HepG2 (cell line): ENCODE results near the gene TDP2. TPM values are rescaled to one million over a fixed set of nuclear protein-coding genes. Genes with fewer than 3 reads are reported as not detected.
A peak's percentile ranks its signal among the peaks of the same experiment; 100 is the strongest.

Experiments
- ATAC-seq: fragments of 200-7000 bp; cut with Tn5 transposase; 3 replicates; pipeline ENCODE4 v1.9.1; 2020; ENCODE audit warnings: mild to moderate bottlenecking, moderate library complexity
- BruUV-seq: library from RNA; stranded (reverse); fragments of 400-500 nt; replicated peaks from 2 replicates; lab custom pipeline; 2021; lab: Mats Ljungman, UMichigan
- CTCF ChIA-PET: fragments of 300-600 bp; formaldehyde crosslinking; extraction: SDS; loops from one replicate; lab custom pipeline; 2021; ENCODE audit warnings: low total read pairs, inconsistent platforms, low intra/inter-chr PET ratio; lab: Yijun Ruan, JAX
- POLR2A ChIA-PET: fragments of 350-600 bp; sonication (Branson Sonifier 250); formaldehyde crosslinking; loops from one replicate; lab custom pipeline; 2020; ENCODE audit warnings: antibody characterized with exemption, inconsistent platforms; lab: Yijun Ruan, JAX
- DNase-seq: peaks from one replicate; pipeline ENCODE4 v3.0.0-alpha.2; 2015; ENCODE audit warnings: low spot score
- FAIRE-seq: peaks from 3 replicates; lab custom pipeline; 2011; peaks lifted over from hg19 to GRCh38; lab: Jason Lieb, UNC
- H2AFZ ChIP-seq: one replicate; pipeline ENCODE4 v1.6.1; 2011; ENCODE audit warnings: low read length, inconsistent platforms
- H3K27ac ChIP-seq: fragments of 300-600 bp; 3 replicates; pipeline ENCODE4 v1.8.0; 2011; ENCODE audit warnings: mixed run types, mild to moderate bottlenecking, mixed read lengths, low read length, inconsistent platforms; ENCODE audit not compliant: insufficient read depth; ENCODE audit errors: extremely low read length
- H3K27me3 ChIP-seq, 2 experiments: fragments of 200-600 bp in 1 of 2; 2 replicates in 1 of 2; 3 replicates in 1 of 2; pipeline versions ENCODE4 v1.6.0 to v1.8.0; 2011; ENCODE audit warnings: low read length in 2 of 2, mild to moderate bottlenecking in 2 of 2, moderate library complexity in 2 of 2, inconsistent platforms in 1 of 2; ENCODE audit not compliant: insufficient read depth in 2 of 2, control insufficient read depth in 1 of 2
- H3K36me3 ChIP-seq, 2 experiments: fragments of 200-600 bp in 1 of 2; replicated peaks in 1 of 2; 2 replicates in 1 of 2; 3 replicates in 1 of 2; pipeline versions ENCODE4 v1.5.1 to v1.8.0; 2011; ENCODE audit warnings: low read length in 2 of 2, inconsistent platforms in 1 of 2; ENCODE audit not compliant: insufficient read depth in 2 of 2, control insufficient read depth in 1 of 2
- H3K4me1 ChIP-seq: 2 replicates; pipeline ENCODE4 v1.5.1; 2012; ENCODE audit warnings: low read length, inconsistent platforms; ENCODE audit not compliant: insufficient read depth
- H3K4me2 ChIP-seq: 2 replicates; pipeline ENCODE4 v1.6.0; 2011; ENCODE audit warnings: low read depth, low read length, inconsistent platforms
- H3K4me3 ChIP-seq, 3 experiments: fragments of 200-600 bp in 1 of 3; sonication (generic), shearing (Covaris generic) in 1 of 3; replicated peaks in 1 of 3; 2 replicates each; pipeline ENCODE4 v1.5.1; 2011 to 2016; ENCODE audit warnings: low read length in 3 of 3, inconsistent platforms in 2 of 3, low read depth in 2 of 3, mild to moderate bottlenecking in 2 of 3, control low read depth in 1 of 3, mixed read lengths in 1 of 3; ENCODE audit not compliant: insufficient read depth in 1 of 3
- H3K79me2 ChIP-seq: one replicate; pipeline ENCODE4 v1.6.1; 2011; ENCODE audit warnings: low read length, inconsistent platforms; ENCODE audit not compliant: insufficient read depth
- H3K9ac ChIP-seq: 2 replicates; pipeline ENCODE4 v1.6.0; 2011; ENCODE audit warnings: mild to moderate bottlenecking, low read depth, low read length, inconsistent platforms; ENCODE audit not compliant: insufficient read depth
- H3K9me3 ChIP-seq: 2 replicates; pipeline ENCODE4 v1.5.1; 2012; ENCODE audit warnings: mild to moderate bottlenecking, low read length
- H4K20me1 ChIP-seq: 2 replicates; pipeline ENCODE4 v1.6.0; 2011; ENCODE audit warnings: inconsistent platforms, mild to moderate bottlenecking, low read length, moderate library complexity; ENCODE audit not compliant: insufficient read depth
- AKNA ChIP-seq: sonication (generic); formaldehyde crosslinking; IDR thresholded peaks from 2 replicates; pipeline ENCODE4 v1.4.0; 2020; ENCODE audit warnings: missing genetic modification reagents, borderline replicate concordance
- DR1 ChIP-seq: sonication (generic); formaldehyde crosslinking; IDR thresholded peaks from 2 replicates; pipeline ENCODE4 v1.8.0; 2021; ENCODE audit warnings: mild to moderate bottlenecking, missing genetic modification reagents, inconsistent platforms
- FOXA3 ChIP-seq: IDR thresholded peaks from 2 replicates; pipeline ENCODE4 v1.6.1; 2016; ENCODE audit warnings: missing genetic modification reagents, missing compliant biosample characterization
- HOXA9 ChIP-seq: sonication (generic); formaldehyde crosslinking; IDR thresholded peaks from 2 replicates; pipeline ENCODE4 v1.8.1; 2022; ENCODE audit warnings: missing genetic modification reagents, mild to moderate bottlenecking, moderate library complexity, borderline replicate concordance
- HOXD1 ChIP-seq: sonication (generic); formaldehyde crosslinking; IDR thresholded peaks from 2 replicates; pipeline ENCODE4 v1.5.0; 2020; ENCODE audit warnings: missing genetic modification reagents
- MED8 ChIP-seq: sonication (generic); formaldehyde crosslinking; IDR thresholded peaks from 2 replicates; pipeline ENCODE4 v1.8.1; 2023; ENCODE audit warnings: mild to moderate bottlenecking, missing genetic modification reagents; ENCODE audit not compliant: insufficient replicate concordance
- MYPOP ChIP-seq: sonication (generic); formaldehyde crosslinking; IDR thresholded peaks from 2 replicates; pipeline ENCODE4 v1.8.1; 2023; ENCODE audit warnings: mild to moderate bottlenecking, moderate library complexity, missing genetic modification reagents
- SMC3 ChIP-seq: IDR thresholded peaks from 2 replicates; pipeline ENCODE4 v1.6.1; 2011; ENCODE audit warnings: low read length, improper control_type of control experiment
- SRSF1 ChIP-seq: fragments of 200-400 bp; formaldehyde crosslinking; optimal IDR thresholded peaks from 2 replicates; pipeline ENCODE3; 2017; ENCODE audit warnings: mild to moderate bottlenecking, low read depth, low read length, moderate library complexity
- TEAD3 ChIP-seq: optimal IDR thresholded peaks from 2 replicates; pipeline ENCODE3; 2016; ENCODE audit warnings: borderline replicate concordance
- ZFAT ChIP-seq: sonication (generic); formaldehyde crosslinking; conservative IDR thresholded peaks from 2 replicates; pipeline ENCODE4 v1.8.1; 2023; ENCODE audit warnings: missing genetic modification reagents, inconsistent platforms
- ZNF124 ChIP-seq: sonication (generic); formaldehyde crosslinking; IDR thresholded peaks from 2 replicates; pipeline ENCODE4 v1.4.0; 2020; ENCODE audit warnings: missing genetic modification reagents
- ZNF383 ChIP-seq: sonication (generic); formaldehyde crosslinking; IDR thresholded peaks from 2 replicates; pipeline ENCODE4 v1.4.0; 2020; ENCODE audit warnings: missing genetic modification reagents, mild to moderate bottlenecking, borderline replicate concordance
- ZNF670 ChIP-seq: sonication (generic); formaldehyde crosslinking; IDR thresholded peaks from 2 replicates; pipeline ENCODE4 v1.8.0; 2022; ENCODE audit warnings: mild to moderate bottlenecking, missing genetic modification reagents, borderline replicate concordance
- ZNF775 ChIP-seq: sonication (generic); formaldehyde crosslinking; IDR thresholded peaks from 2 replicates; pipeline ENCODE4 v1.4.0; 2020; ENCODE audit warnings: missing genetic modification reagents, mild to moderate bottlenecking, moderate library complexity, borderline replicate concordance
- WGBS: methylation state at CpG from one replicate; pipeline ENCODE4 v1.1.6; 2017; ENCODE audit warnings: low lambda C conversion rate; 5-methylcytosine and 5-hydroxymethylcytosine counted together
- in situ Hi-C: cut with HindIII; loops from 2 replicates; pipeline ENCODE4 v1.10.0; 2017; ENCODE audit warnings: low pct_unique_long_range_greater_than_20kb; ENCODE audit not compliant: extremely low pct_ligation_motif_present
- intact Hi-C: fragments of 100-400 bp; cut with micrococcal nuclease; formaldehyde crosslinking; loops from one replicate; pipeline ENCODE4 v1.10.0; 2022; ENCODE audit not compliant: unreplicated experiment
- polyA plus RNA-seq, 8 experiments: library from polyadenylated mRNA; depleted of rRNA in 3 of 8; stranded (reverse) in 7 of 8; unstranded in 1 of 8; fragments of >200 nt; fragmentation: Illumina TruSeq in 4 of 8; extraction: Trizol in 4 of 8; gene quantifications; 2 replicates each; pipeline versions ENCODE4 v1.2.1 to v1.2.3, GENCODE V29; 2011 to 2016; ENCODE audit warnings: low read depth in 4 of 8, missing spikeins in 1 of 8, mixed read lengths in 1 of 8; ENCODE audit not compliant: insufficient read depth in 1 of 8
- total RNA-seq, 5 experiments: library from RNA; depleted of rRNA; stranded (reverse); fragments of >200 nt; fragmentation: Illumina TruSeq; extraction: Trizol; gene quantifications; 2 replicates each; pipeline ENCODE4 v1.2.3, GENCODE V29; 2016; ENCODE audit warnings: low read depth in 1 of 5
- TF ChIP-seq, protein P1 (sequence below): sonication (generic); formaldehyde crosslinking; IDR thresholded peaks from 2 replicates; pipeline ENCODE4 v1.9.0; 2022; ENCODE audit warnings: missing genetic modification reagents, mild to moderate bottlenecking, borderline replicate concordance
- TF ChIP-seq, protein P2 (sequence below): IDR thresholded peaks from 2 replicates; pipeline ENCODE4 v1.6.1; 2016

The TDP2 gene
- total and polyA plus RNA-seq, 2 of the 13 experiments (the other 11 are each of a cell fraction or from before 2014, with no cell fraction given), result 30.5 to 42.6 TPM

DNA sequence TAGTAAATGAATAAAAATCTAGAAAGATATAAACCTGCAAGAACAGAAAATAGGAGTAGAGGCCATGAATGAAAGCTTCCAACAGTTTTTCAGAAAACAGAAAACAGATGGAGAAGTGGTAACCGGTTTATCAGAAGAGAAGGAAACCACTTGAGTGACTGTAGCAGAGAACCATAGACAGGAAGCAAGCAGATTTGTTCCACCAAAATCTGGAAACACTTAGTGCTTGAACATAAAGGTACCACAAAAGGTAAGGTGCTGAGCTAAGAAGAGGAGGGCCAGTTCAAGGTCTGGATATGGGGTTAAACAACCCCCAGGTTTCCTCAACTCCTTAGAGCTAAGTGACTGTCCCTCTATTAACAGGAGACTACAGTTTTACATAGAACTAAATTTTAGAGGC, 11.5 kb downstream of the TDP2 start (continued):
- no peak for TF ChIP-seq AKNA
- TF ChIP-seq ZNF383 (CRISPR knock-in tag), result no peak
- TF ChIP-seq ZNF775 (CRISPR knock-in tag), result no peak
- TF ChIP-seq MYPOP (CRISPR knock-in tag), result no peak
- no peak for TF ChIP-seq ZNF124
- no peak for TF ChIP-seq ZFAT (CRISPR knock-in tag)
- no peak for TF ChIP-seq SMC3
- TF ChIP-seq SRSF1, result no peak

GRCh38 chr6:24650365-24650764, 16.3 kb downstream of the TDP2 start:
- no peaks in the 10 kb centered on the region for H4K20me1 ChIP-seq
- no peaks in the 10 kb centered on the region for H3K79me2 ChIP-seq
- POLR2A ChIA-PET, result no interaction called here
- peaks cover 6 to 28% of the 10 kb centered on the region in 2 experiments; a peak in 4 of 5 replicates for H3K36me3 ChIP-seq
- no peak for DNase-seq
- no peak overlapping the region for H3K4me2 ChIP-seq
- in situ Hi-C loops (no loop called here), intact Hi-C loops (no loop called here)
- CTCF ChIA-PET, result no interaction called here
- H3K9ac ChIP-seq, result no peak overlapping the region
- BruUV-seq, result TSS peak; percentile 46
- no peak overlapping the region for H3K27ac ChIP-seq
- H3K9me3 ChIP-seq, result no peaks in the 10 kb centered on the region
- ATAC-seq, result no peak
- peaks cover 21% of the 10 kb centered on the region for H3K4me1 ChIP-seq
- H3K27me3 ChIP-seq, result no peaks in the 10 kb centered on the region
- WGBS, result 59% methylated on average over 3 of the region's 3 CpGs
- FAIRE-seq, result no peak
- no peak overlapping the region for H2AFZ ChIP-seq
- H3K4me3 ChIP-seq, result no peak overlapping the region
- TF ChIP-seq, protein P1, sequence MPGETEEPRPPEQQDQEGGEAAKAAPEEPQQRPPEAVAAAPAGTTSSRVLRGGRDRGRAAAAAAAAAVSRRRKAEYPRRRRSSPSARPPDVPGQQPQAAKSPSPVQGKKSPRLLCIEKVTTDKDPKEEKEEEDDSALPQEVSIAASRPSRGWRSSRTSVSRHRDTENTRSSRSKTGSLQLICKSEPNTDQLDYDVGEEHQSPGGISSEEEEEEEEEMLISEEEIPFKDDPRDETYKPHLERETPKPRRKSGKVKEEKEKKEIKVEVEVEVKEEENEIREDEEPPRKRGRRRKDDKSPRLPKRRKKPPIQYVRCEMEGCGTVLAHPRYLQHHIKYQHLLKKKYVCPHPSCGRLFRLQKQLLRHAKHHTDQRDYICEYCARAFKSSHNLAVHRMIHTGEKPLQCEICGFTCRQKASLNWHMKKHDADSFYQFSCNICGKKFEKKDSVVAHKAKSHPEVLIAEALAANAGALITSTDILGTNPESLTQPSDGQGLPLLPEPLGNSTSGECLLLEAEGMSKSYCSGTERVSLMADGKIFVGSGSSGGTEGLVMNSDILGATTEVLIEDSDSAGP, result no peak
- no peak for TF ChIP-seq HOXD1 (CRISPR knock-in tag)
- TF ChIP-seq TEAD3 (CRISPR knock-in tag), result no peak
- TF ChIP-seq HOXA9 (CRISPR knock-in tag), result no peak
- TF ChIP-seq DR1 (CRISPR knock-in tag), result no peak
- no peak for TF ChIP-seq MED8 (CRISPR knock-in tag)
- TF ChIP-seq, protein P2, sequence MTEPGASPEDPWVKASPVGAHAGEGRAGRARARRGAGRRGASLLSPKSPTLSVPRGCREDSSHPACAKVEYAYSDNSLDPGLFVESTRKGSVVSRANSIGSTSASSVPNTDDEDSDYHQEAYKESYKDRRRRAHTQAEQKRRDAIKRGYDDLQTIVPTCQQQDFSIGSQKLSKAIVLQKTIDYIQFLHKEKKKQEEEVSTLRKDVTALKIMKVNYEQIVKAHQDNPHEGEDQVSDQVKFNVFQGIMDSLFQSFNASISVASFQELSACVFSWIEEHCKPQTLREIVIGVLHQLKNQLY (CRISPR knock-in tag), result no peak
- TF ChIP-seq FOXA3 (CRISPR knock-in tag), result no peak
- no peak for TF ChIP-seq ZNF670 (CRISPR knock-in tag)
